GM18909 (cell line): ENCODE results near the gene CCDC6.

ENCODE experiments used
- ATAC-seq: cut with Tn5 transposase; IDR thresholded peaks from one replicate; pipeline ENCODE4 v1.9.1; 2021; ENCODE audit warnings: mild to moderate bottlenecking; ENCODE audit not compliant: unreplicated experiment, poor library complexity

Gene CCDC6

DNA sequence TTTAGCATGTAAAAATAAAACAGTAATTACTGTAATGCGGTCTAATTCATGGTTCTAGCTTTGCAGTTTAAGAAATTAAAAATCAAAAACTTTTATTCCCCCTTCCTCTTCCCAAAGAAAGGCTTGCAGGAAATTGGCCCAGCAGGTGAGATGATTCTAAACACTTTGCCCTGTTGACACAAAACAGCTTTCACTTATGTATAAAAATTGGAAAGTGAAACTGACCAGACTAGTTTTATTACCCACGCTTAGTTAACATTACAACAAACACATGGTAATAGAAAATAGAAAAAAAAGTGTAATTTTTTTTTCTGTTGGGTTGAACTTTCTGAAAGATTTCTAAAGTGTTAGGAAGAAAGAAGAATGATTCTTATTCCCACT lies 1.2 kb upstream of the CCDC6 start:
- no peak for ATAC-seq

DNA sequence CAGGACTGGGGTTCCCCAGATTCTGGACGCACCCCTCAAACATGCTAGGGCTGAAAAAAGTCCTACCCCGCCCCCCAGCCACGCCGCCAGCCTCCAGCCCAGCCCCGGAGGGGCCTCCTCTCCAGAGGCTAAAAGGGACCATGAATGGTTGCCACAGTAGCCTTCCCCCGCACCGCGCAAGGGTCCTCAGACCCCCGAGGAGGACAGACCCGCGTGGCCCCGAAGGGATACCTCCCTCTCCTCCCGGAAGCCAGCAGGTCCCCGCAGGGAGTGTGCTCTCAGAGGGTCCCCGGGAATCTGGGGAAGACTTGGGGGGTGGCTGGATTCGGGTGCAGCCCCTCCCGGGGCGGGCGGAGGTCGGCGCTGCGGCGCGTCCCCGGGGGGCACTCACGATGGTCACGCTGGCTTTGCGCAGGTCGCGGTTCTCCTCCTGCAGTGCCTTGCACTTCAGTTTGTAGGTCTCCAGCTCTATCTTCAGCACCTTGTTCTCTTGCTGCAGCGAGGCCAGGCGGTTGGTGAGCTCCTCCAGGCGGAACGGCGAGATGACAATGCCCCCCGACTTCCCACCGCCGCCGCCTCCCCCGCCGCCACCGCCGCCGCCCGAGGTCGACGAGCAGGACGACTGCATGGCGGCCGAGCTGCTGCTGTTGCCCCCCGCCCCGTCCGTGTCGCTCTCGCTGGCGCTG lies 482 bp downstream of the CCDC6 start:
- ATAC-seq: no peak

DNA sequence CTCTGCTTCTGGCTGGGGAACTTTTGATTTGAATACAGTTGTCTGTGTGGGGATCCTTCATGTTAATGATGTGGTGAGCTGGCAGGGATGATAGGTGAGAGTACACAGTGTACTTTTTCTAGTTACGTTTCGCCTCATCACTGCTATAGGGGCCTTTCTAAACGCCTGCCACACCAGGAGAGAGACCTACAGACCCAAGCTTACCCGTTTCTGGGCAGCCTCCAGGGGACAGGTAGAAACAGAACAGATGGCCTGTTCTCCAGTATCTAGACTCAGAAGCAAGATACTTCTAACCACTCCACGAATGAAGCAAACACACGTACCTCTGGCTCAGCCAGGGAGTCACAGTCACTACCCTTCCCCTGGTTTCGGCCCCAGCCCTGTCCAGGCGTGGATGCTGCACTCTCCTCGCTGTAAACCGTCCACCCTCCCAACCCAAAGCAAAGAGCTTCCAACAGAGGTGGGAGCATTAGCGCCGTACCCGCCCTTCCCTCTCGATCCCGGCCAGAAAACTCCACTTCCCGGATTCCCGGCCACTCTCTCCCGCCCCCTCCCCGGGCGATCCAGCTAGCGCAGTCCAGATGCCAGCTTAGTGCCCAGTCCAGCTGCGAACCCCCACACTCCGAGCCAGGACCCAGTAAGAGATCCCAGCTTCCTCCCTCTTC lies 1.2 kb downstream of the CCDC6 start:
- ATAC-seq: peak; percentile 49

DNA sequence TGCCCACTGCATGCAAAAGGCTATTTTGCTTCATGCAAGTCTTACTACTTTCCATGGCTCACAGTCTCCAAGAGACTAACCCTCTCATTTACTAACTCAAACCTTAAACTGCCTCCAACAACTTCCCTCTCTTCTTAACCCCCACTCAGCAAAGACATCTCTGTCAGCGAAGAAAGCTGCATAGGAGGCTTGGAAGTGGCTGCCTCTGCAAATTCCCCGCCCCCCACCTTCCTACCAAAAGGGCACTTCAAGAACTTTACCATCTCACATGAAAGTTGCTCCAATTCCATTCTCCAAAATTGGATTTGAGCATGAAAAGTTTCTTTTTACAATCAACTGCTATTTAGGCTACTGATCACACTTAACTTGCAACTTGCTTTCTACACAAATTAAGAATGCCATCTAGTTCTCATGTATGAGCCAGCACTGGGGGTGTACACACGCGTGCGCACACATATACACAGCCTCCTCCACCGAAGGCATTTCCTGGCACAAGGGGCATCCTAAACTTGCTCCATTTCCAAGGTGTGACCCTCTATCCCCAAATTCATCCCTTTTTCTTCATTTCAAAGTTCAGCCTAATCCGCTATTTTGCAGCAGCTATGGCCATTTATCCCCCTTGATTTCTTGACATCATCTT lies 1.8 kb downstream of the CCDC6 start:
- ATAC-seq: no peak

DNA sequence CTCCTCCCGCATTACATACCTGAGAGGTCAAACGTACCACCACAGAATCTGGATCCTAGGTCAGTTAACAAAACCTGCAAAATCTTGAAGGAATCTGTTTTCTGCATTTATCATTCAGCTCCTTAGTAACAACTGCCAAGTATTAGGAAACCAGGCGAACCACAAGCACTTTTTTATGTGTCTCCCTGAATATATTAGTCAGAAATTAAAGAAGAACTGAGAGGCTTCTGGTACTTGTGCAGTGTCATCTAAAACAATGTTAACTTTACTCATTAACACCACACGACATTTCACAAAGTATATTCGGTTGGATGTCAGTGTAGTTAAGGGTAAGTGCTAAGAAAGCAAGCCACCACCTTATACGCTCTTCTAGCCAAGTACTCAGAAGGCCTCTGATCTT lies 2.5 kb downstream of the CCDC6 start:
- ATAC-seq: no peak

DNA sequence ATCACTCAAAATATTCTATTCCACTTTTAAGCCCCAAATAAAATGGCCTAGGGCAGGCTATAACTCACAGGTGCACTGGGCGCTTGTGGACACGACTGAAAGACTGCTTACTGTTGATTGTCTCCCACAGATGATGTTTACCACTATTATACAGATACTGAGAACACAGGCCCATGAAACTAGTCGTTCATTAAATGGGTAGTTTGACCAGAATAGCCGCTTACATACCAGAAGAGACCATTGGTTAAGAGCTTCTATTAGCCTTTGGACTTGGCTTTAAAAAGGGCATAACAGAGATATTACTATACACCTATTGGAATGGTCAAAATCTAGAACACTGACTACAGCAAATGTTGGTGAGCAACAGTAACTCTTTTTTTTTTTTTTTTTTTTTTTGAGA lies 4.3 kb downstream of the CCDC6 start:
- no peak for ATAC-seq

DNA sequence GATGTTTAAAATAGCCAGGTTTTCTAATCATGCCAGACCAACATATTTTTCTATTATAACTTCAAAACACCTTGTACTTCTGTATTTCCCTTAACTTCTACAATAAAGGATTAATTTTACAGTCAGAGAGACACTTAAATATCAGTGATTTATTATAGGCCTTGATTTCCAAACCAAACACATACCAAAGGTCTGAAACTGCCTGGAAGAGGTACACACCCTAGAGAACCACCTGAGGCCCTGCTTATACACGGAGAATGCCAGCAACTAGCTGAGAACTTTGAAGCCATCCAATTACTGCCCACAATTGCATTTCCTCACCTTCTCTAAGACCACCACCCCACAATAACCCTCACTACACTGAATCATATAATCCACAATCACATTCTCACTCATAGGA lies 4.9 kb downstream of the CCDC6 start:
- no peak for ATAC-seq

DNA sequence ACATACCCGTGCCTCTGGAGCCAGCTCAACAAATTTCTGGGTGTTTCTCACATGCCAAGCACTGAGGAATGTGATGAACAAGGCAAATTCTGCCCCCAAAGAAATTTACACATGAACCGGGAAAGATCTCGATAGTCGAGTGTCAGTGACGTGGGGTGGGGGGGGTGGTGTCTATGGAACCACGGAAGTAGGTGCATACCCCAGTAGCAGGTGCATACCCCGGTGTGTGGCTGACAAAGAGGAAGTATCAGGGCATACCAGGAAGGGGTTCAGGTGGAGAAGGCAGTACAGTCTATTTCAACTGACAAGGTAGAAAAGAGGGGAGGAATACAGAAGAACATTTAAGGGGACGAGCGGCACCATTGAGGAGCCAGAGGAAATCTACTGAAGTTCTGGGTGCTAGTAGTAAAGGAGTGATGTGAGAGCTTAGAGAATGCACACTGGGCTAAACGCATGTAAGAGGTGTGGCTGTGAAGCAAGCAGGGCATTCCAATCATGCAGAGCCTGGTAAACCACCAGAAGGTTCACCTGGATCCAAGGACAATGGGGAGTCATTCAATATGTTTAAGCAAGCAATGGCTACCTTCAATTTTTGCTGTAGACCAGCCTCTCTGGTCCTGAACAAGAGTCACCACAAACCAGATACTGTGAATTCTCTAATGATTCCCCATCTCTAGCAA lies 6.2 kb downstream of the CCDC6 start:
- no peak for ATAC-seq

DNA sequence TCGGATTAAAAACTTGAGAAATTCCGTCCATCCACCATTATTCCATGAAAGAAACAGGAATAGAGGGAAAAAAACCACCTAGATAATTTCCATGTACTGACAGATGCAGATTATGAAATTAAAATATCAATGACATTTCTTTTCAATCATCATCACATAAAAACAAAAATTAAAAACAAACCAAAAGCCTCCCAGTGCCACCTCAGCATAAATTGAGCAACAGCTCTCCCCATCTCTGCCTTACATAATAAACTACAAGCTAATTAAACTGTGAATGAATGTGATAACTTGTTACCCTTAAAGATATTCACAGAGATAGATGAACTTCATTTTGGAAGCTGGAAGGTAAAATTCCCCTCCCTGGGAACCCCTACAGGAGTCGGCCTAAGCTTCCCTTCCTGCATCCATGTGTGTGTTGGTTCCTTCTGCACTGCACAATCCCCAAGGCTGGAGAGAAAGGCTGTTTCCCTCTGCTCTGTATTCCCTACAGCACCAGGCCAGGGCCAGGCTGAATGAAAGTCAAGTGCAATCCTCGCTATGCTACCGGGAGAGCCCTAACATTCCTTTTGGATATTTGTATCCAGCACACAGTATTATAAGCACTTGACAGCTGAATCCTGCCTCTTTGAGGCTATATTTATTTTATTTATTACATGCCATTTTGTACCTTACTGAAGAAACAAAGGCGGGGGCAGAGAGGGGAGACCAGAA lies 8.1 kb downstream of the CCDC6 start:
- no peak for ATAC-seq

DNA sequence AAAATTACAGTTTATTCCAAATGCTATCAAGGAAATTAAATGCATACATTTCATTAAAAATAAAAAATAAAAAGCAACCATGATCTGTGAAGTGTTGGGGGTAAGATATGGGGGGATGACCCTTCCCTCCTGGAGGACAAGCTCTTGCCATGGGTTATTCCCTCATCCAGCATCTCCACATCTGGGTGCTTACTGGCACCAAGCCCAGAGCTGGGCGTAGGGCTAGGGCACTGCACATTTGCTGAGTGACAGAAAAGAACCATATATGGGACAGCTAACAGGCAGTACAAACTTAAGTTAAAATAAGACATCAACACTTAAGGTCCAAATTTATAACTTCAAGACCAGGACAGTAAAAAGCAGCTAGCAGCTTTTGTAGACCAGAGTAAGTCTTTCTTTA lies 10.2 kb downstream of the CCDC6 start:
- ATAC-seq: no peak

DNA sequence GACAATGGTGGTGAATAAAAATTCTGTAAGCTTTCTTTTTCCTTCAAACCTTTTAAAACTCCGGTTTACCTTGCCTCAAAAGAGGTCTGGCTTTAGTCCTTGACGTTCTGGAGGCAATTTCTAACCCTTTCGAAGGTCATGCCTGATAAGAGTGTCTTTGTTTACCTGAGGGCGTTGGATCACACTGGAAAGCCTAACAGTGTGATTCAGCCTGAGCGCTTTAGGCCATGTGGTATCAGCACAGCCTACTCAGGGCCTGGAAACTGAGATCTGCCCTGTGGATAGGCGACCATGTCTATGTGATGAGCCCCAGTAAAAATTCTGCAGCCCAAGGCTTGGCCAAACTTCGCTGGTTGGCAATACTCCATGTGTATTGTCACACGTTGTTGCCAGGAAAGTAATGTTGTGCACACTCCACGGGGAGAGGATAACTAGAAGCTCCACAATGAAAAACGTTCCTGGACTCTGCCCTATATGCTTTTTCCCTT lies 10.7 kb downstream of the CCDC6 start:
- ATAC-seq: no peak

DNA sequence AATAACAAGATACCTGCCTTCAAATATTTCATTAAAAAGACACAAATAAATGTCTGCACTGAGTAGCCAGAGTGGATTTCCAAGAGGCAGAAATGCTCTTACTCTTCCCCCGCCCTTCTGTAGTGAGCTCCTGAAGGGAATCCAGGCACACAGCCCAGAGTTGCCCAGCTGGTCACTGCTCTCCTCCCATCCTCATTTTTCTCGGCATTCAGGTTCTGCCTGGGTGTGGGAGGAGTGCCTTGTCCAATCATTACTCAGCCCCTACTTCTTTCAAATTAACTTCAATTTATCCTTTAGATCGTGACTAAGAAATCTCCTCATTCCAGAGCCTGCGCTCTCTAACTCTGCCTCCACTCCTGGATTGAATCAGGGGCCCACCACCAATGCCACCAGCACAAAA lies 12.2 kb downstream of the CCDC6 start:
- ATAC-seq: no peak

DNA sequence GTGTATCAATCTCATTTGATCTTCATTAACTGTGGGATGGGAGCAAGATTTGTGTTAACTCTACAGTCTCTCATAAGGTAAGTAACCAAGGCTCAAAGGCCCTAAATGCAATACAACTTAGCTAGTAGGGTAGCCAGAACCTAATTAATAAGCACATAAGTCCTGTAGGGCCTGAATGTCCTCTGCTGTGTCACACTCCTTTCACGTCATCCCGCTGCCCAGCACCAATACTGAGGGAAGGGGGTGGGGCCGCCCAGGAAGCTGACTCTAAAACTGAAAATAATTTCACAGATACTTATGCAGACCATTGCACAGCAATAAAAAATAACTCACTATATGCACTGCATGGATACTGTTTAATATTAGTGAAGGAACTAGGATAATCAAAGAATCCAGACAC lies 13.7 kb downstream of the CCDC6 start:
- no peak for ATAC-seq

DNA sequence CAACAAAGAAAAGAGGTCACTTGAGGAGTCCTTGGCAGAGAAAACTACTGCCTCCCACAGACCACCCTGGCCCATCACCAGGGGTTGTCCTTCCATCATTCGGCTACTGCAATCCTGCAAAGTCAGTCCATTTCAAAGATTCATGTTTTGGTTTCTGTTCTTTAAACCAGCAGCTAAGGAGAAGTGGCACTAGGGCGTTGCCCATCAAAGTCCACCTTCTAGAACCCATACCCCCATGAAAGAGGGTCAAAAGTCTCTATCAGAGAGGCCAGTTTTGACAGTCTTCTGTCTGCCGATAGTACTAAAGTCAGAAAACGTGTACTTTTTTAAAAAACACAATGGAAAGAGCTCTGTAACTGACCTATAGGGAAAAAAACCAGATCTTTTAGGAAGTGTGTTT lies 14.4 kb downstream of the CCDC6 start:
- no peak for ATAC-seq

DNA sequence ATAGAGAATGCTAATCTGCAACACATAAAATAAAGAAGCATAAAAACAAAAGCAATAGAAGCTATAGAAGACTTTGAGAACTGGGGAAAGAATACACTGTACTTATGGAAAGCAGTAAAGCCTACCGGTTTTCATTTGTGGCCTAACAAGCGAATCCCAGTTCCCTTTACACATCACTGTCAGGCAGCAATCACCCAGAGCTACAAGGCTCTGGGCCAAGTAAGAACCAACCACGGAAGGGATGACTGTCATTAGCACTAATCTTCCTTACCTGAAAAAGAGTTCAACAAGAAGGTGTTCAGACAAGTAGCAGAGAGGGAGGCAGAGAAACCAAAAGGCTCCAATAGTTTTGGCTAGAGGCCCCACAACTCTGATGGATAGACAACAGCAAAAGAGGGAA lies 15.0 kb downstream of the CCDC6 start:
- ATAC-seq: peak; percentile 67

DNA sequence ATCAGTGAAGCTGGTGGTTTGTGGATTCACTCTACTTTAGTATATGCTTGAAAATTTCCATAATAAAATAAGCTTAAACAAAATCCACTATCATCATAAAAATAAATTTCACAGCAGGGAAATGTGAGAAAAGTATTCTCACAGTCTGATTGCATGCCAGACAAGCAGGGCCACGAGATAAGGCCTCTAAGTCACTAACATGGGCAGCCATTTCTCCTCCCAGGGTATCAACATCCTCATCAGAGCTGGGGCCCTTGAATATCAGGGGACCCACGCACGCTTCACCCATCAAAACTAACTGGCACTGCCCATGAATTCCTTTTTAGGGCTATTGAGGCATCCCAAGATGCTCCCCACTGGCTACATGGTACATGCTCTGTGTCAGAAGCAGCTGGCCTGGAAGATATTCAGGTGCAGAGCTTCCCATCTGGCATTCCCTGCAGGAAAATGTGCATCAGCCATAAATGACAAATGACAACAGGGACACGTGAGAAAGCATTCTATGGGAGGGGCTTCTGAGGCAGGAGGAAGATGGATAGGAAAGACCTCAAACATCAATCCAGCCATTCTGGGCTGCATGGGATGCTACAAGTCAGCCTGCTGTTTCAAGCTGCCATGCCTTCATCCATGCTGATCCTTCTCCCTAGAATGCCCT lies 17.4 kb downstream of the CCDC6 start:
- no peak for ATAC-seq

DNA sequence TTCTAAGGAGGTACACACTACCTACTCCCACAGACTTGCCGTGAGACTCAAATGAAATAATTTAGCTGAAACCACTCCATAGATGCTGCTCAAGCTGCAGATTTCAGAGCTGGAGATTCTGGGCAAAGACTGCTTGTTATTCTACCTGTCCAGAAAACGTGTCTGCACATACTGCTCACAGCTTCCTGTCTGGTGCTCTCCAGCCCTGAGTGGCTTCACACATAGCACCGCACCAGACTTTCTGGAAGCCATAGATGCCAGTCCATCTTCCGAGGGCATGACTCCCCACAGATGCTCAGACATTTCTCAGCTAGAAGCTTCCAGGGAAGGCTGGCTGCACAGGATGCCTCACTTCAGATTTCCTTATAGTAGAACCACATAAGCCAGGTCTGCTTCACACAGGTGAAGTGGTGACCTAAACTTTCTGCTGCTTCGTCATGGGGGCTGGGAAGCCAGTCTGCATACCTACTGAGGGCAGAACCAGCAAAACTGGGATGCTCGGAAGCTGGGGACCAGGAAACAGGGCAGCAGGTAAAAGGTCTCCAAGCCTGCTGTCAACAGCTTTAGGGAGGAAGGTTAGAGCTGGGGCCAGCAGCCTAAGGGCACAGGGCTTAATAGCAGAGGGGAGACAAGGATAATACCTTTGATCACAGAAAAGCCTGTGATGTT lies 18.2 kb downstream of the CCDC6 start:
- no peak for ATAC-seq

DNA sequence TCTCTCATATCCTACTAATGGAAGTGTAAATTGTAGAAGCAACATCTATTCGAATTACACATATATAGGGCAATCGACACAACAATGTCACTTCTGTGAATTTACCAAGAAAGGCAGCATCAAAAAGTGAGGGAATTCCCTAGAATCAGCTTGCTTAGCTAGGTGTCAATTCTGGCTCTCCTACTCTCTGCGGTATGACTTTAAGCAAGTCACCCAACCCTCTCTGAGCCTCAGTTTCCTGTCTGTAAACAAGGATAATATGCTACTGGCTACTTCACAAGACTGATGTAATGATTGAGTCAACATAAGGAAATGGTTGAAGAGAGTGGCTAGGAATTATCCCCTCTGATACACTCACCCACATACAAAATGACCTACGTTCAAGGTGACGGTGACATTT lies 19.4 kb downstream of the CCDC6 start:
- ATAC-seq: no peak

DNA sequence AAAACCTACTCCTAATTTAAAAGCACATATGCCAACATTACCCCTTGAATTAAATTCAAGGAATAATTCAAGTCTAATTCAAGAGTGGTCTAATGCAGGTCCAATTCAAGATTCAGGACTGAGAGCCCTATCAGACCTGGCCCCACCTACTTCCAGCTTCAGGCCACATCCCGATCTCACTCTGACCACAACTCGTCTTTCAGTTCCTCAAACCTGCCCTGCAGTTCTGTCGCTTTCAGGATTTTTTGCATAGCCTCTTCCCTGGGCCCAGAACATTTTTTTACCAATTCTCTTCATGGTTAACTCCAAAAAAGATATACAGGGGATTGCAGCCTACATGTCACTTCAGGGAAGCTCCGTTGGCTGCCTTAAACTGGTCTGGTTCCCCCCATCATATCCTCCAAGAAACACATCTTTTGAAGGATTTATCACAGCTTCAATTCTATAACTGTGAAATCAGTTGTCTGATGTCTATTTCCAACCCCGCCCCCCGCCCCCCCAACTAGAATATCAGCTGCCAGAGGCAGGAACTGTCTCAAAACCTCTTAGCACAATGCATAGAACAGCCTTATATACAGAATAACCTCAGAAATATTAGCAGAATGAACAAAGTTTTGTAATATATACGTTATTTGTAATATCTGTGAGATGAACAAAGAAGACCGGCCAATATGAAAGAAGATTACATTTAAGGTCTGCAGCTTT lies 20.8 kb downstream of the CCDC6 start:
- peak; percentile 84 for ATAC-seq
